ENCODE data around the gene TTC21A. TPM values are rescaled to one million over a fixed set of nuclear protein-coding genes. Genes with fewer than 3 reads are reported as not detected.
"Not testable (repeated sequence)": the region's sequence is repeated elsewhere in the genome, so short reads cannot be mapped to it uniquely, and the experiment has no call there.

TTC21A gene
- total RNA-seq: 1.5 and 2.1 TPM in 2 replicates
- 1.6 and 1.8 TPM in 2 replicates for polyA plus RNA-seq
- 1.5 and 1.7 TPM in 2 replicates for polyA plus RNA-seq (2012)
- polyA minus RNA-seq (ENCODE audit: low replicate concordance): 2.9 and 3.3 TPM in 2 replicates

DNA sequence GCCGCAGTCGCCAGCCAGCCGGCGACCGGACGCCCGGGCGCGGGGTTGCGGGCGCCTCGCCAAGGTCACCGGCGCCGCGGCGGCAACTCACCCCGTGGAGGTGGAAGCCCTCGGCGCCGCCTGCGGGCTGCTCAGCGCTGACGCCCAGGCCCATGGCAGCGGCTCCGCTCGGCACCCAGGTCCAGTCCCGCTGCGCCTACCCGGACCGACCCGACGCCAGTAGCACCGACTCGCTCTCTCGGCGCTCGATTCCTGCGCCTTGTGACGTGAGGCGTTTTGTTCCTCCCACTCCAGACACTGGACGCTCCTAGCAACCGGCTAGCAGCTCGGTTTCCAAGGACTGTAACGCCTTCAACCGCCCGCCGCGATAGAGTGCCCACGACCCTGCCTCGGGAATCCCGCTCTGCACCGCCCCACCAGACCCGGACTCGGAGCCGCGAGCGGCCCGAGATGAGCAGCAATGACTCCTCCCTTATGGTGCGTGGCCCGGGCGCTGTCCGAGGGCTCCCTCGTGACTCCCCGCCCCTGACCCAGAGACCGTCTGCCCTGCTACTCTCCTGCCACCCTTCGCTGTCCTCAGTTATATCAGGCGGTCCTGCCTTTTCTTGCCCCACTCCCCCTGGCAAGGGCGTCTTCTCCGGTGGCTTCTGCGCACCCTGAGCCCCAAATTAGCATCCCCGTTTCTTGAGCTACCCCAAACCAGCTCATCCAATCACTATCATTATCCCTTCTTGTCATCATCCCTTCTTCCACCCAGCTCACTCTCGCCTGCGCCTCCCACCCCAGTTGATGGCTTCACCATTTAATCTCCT is at the start of gene TTC21A, which contains the start of gene GORASP1:
Gene TTC21A, plus strand, starts transcription at position 293 of the 812 bp plus-strand sequence. Its CDS starts 158 bp downstream, at position 451.
Gene GORASP1, minus strand, starts transcription at position 240 of the 812 bp plus-strand sequence. Its CDS starts 86 bp downstream, at position 154.
- H3K9me3 ChIP-seq (ENCODE audit: control insufficient read depth, insufficient read depth, low read depth, low read length): no peaks in the 10 kb centered on the region
- no peaks in the 10 kb centered on the region for H4K20me1 ChIP-seq (ENCODE audit: control insufficient read depth, extremely low read depth, insufficient read depth, low read length)
- H3K4me3 ChIP-seq (replicated peaks in 1 of 4; ENCODE audit: control extremely low read depth in 1 of 4, insufficient read depth in 1 of 4, low read depth in 3 of 4, low read length in 4 of 4): peak within 1 kb of the TSS; percentile 67 to 96 (median 89)
- no peaks in the 10 kb centered on the region for H3K27me3 ChIP-seq (ENCODE audit: control insufficient read depth, insufficient read depth, low read length)
- H2AFZ ChIP-seq (ENCODE audit: low read length): peak within 1 kb of the TSS; percentile 97
- peaks cover 3% of the 10 kb centered on the region for H3K4me1 ChIP-seq (ENCODE audit: control insufficient read depth, extremely low read depth, insufficient read depth, low read length)
- peak; percentile 86 to 90 for DNase-seq (ENCODE audit: low read depth in 2 of 2)
- peak within 1 kb of the TSS; percentile 95 for H3K27ac ChIP-seq (ENCODE audit: insufficient read depth, low read length)
- H3K9ac ChIP-seq (ENCODE audit: insufficient read depth, low read length): peak within 1 kb of the TSS; percentile 93
- H3K36me3 ChIP-seq (ENCODE audit: control insufficient read depth, insufficient read depth, low read length): no peaks in the 10 kb centered on the region
- TF ChIP-seq CTCF (conservative IDR thresholded peaks at IDR 0.05 in 1 of 2, IDR thresholded peaks at IDR 0.05 in 1 of 2; ENCODE audit: low read depth in 1 of 2, low read length in 2 of 2): no peak
- no peak for TF ChIP-seq EZH2 (IDR thresholded peaks at IDR 0.05; ENCODE audit: low read length, missing control alignments)
- peak within 1 kb of the TSS; percentile 92 for H3K4me2 ChIP-seq (ENCODE audit: extremely low read depth, insufficient read depth, low read length)
- peaks cover 30% of the 10 kb centered on the region for H3K79me2 ChIP-seq (ENCODE audit: control insufficient read depth, insufficient read depth, low read length)

DNA sequence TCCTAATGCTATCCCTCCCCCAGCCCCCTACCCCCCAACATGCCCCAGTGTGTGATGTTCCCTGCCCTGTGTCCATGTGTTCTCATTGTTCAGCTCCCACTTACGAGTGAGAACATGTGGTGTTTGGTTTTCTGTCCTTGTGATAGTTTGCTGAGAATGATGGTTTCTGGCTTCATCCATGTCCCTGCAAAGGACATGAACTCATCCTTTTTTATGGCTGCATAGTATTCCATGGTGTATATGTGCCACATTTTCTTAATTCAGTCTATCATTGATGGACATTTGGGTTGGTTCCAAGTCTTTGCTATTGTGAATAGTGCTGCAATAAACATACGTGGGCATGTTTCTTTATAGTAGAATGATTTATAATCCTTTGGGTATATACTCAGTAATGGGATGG is 46.3 kb upstream of the TTC21A start:
- not testable (repeated sequence) for H3K9me3 ChIP-seq (ENCODE audit: control insufficient read depth, insufficient read depth, low read depth, low read length); H3K79me2 ChIP-seq (ENCODE audit: control insufficient read depth, insufficient read depth, low read length); H3K36me3 ChIP-seq (ENCODE audit: control insufficient read depth, insufficient read depth, low read length); H2AFZ ChIP-seq (ENCODE audit: low read length); H3K27me3 ChIP-seq (ENCODE audit: control insufficient read depth, insufficient read depth, low read length); H3K9ac ChIP-seq (ENCODE audit: insufficient read depth, low read length); DNase-seq (ENCODE audit: low read depth in 2 of 2); H3K4me1 ChIP-seq (ENCODE audit: control insufficient read depth, extremely low read depth, insufficient read depth, low read length); H3K4me3 ChIP-seq (replicated peaks in 1 of 4; ENCODE audit: control extremely low read depth in 1 of 4, insufficient read depth in 1 of 4, low read depth in 3 of 4, low read length in 4 of 4); H3K4me2 ChIP-seq (ENCODE audit: extremely low read depth, insufficient read depth, low read length); H4K20me1 ChIP-seq (ENCODE audit: control insufficient read depth, extremely low read depth, insufficient read depth, low read length); H3K27ac ChIP-seq (ENCODE audit: insufficient read depth, low read length)

- Histone ChIP-seq H3K9ac (ENCODE audit: insufficient read depth, low read length) (no peak overlapping the region), H3K4me2 (ENCODE audit: extremely low read depth, insufficient read depth, low read length) (no peak overlapping the region), H3K27ac (ENCODE audit: insufficient read depth, low read length) (no peak overlapping the region), H3K4me3 (replicated peaks in 1 of 4; ENCODE audit: control extremely low read depth in 1 of 4, insufficient read depth in 1 of 4, low read depth in 3 of 4, low read length in 4 of 4) (no peak overlapping the region), H4K20me1 (ENCODE audit: control insufficient read depth, extremely low read depth, insufficient read depth, low read length) (no peaks in the 10 kb centered on the region), H3K4me1 (ENCODE audit: control insufficient read depth, extremely low read depth, insufficient read depth, low read length) (no peaks in the 10 kb centered on the region), H2AFZ (ENCODE audit: low read length) (no peak overlapping the region), H3K27me3 (ENCODE audit: control insufficient read depth, insufficient read depth, low read length) (no peaks in the 10 kb centered on the region), H3K9me3 (ENCODE audit: control insufficient read depth, insufficient read depth, low read depth, low read length) (no peaks in the 10 kb centered on the region), H3K79me2 (ENCODE audit: control insufficient read depth, insufficient read depth, low read length) (peaks cover 2% of the 10 kb centered on the region), H3K36me3 (ENCODE audit: control insufficient read depth, insufficient read depth, low read length) (no peaks in the 10 kb centered on the region)
- TF ChIP-seq CTCF (conservative IDR thresholded peaks at IDR 0.05 in 1 of 2, IDR thresholded peaks at IDR 0.05 in 1 of 2; ENCODE audit: low read depth in 1 of 2, low read length in 2 of 2) (no peak), EZH2 (IDR thresholded peaks at IDR 0.05; ENCODE audit: low read length, missing control alignments) (no peak)
- DNase-seq (ENCODE audit: low read depth in 2 of 2): no peak
Observed at GRCh38 chr3:39062180-39062579, 45.3 kb upstream of the TTC21A start.

Measured in fibroblast of lung (primary cell).